Measurements from ENCODE around the gene HPCAL1. TPM values are rescaled to one million over a fixed set of nuclear protein-coding genes. Genes with fewer than 3 reads are reported as not detected.

Gene HPCAL1
- total RNA-seq = 10 to 100 TPM; 29.0 to 56.7 (median 34.5) TPM

DNA sequence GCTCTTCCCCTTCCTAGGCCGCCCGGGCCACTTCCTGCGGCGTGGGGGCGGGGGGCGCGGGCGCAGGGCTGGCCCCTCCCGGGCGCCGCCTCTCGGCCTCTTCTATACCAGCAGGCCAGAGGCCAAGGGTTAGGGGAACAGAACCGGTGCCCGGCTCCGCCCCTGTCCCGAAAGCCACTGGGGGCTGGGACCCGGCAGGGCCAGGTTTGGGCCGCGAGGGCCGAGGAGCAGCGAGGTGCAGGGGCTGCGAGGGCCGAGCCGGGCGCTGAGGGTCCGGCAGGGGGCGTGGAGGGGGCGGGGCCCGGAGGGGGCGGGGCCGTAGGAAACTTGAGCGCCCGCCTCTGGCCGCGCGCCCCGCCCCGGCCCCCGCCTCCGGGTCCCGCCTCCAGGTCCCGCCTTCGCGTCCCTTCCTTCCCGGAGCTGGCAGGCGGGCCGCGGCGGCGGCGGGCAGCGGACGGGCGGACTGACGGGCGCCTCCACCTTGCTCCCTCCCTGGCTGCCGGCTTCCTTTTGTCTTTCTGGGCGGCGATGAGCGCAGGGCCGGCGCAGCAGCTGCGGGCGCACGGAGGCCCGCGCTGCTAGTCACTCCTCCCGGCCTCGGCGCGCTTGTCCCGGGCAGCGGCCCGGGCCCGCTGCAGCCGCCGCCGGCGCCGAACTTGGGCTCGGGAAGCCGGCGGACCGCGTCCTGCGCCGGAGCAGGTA is at the start of gene HPCAL1:
TSS of gene HPCAL1 (plus strand) at position 426 of the 702 bp plus-strand sequence. CDS start 116,854 bp downstream, outside the sequence.
- H3K27me3 ChIP-seq = no peaks in the 10 kb centered on the region
- peaks cover 0 to 43% (median 24%) of the 10 kb centered on the region in 4 donors for H3K4me1 ChIP-seq
- DNase-seq (ENCODE audit: low spot score in 2 of 2) = peak; percentile 66 to 71
- H3K36me3 ChIP-seq = no peaks in the 10 kb centered on the region
- H3K9me3 ChIP-seq = peaks cover 0 to 4% (median 0%) of the 10 kb centered on the region in 4 donors
- H3K27ac ChIP-seq = peak within 1 kb of the TSS; percentile 67 to 88 (median 82)
- TF ChIP-seq EP300 (IDR thresholded peaks at IDR 0.05) (peak in 1 of 2 donors; percentile 89), POLR2A (IDR thresholded peaks at IDR 0.05) (peak; percentile 89 to 92), CTCF (IDR thresholded peaks at IDR 0.05) (peak; percentile 67 to 78 (median 72))
- peak within 1 kb of the TSS; percentile 56 to 96 (median 79) for H3K4me3 ChIP-seq
- 0 to 1% methylated on average over 24 to 46 of the region's 87 CpGs for WGBS, 2 donors

- H3K36me3 ChIP-seq = no peaks in the 10 kb centered on the region
- TF ChIP-seq POLR2A (IDR thresholded peaks at IDR 0.05) = no peak
- TF ChIP-seq CTCF (IDR thresholded peaks at IDR 0.05) = no peak
- TF ChIP-seq EP300 (IDR thresholded peaks at IDR 0.05) = no peak
- no peak for DNase-seq (ENCODE audit: low spot score in 2 of 2)
These were observed 48.9 kb upstream of the HPCAL1 start for GRCh38 chr2:10253596-10254372.

GRCh38 chr2:10254373-10255188 is 48.1 kb upstream of the HPCAL1 start:
- no peak for TF ChIP-seq CTCF (IDR thresholded peaks at IDR 0.05)
- no peak for TF ChIP-seq EP300 (IDR thresholded peaks at IDR 0.05)
- peaks cover 0 to 16% (median 7%) of the 10 kb centered on the region in 4 donors for H3K9me3 ChIP-seq
- no peak for DNase-seq (ENCODE audit: low spot score in 2 of 2)

More at GRCh38 chr2:10253596-10254372, 48.9 kb upstream of the HPCAL1 start:
- no peak overlapping the region for H3K4me3 ChIP-seq
- no peaks in the 10 kb centered on the region for H3K27me3 ChIP-seq
- 80 to 81% methylated on average over 16 to 18 of the region's 18 CpGs for WGBS, 2 donors
- H3K9me3 ChIP-seq = peaks cover 0 to 23% (median 11%) of the 10 kb centered on the region in 4 donors
- no peaks in the 10 kb centered on the region for H3K4me1 ChIP-seq
- H3K27ac ChIP-seq = no peak overlapping the region

GRCh38 chr2:10255189-10256030 is 47.3 kb upstream of the HPCAL1 start:
- TF ChIP-seq EP300 (IDR thresholded peaks at IDR 0.05) (no peak), POLR2A (IDR thresholded peaks at IDR 0.05) (no peak), CTCF (IDR thresholded peaks at IDR 0.05) (no peak)
- WGBS, 2 donors = 67% methylated on average over 17 of the region's 18 CpGs
- H3K9me3 ChIP-seq = peaks cover 0 to 7% (median 3%) of the 10 kb centered on the region in 4 donors
- H3K27me3 ChIP-seq = no peaks in the 10 kb centered on the region
- no peaks in the 10 kb centered on the region for H3K4me1 ChIP-seq
- DNase-seq (ENCODE audit: low spot score in 2 of 2) = no peak
- H3K4me3 ChIP-seq = no peak overlapping the region
- no peaks in the 10 kb centered on the region for H3K36me3 ChIP-seq
- H3K27ac ChIP-seq = no peak overlapping the region

More at GRCh38 chr2:10254373-10255188, 48.1 kb upstream of the HPCAL1 start:
- Histone ChIP-seq H3K4me3 (no peak overlapping the region), H3K36me3 (no peaks in the 10 kb centered on the region), H3K4me1 (no peaks in the 10 kb centered on the region), H3K27me3 (no peaks in the 10 kb centered on the region), H3K27ac (no peak overlapping the region)
- WGBS, 2 donors = 86% methylated on average over 25 to 29 of the region's 31 CpGs

Data from tibial nerve (tissue), 4 donors.